GM12864 (cell line): ENCODE data around the gene SLC39A8.
"Not testable (repeated sequence)": the region's sequence is repeated elsewhere in the genome, so short reads cannot be mapped to it uniquely, and the experiment has no call there.

Source experiments
- DNase-seq: peaks from one replicate; pipeline ENCODE4 v3.0.0-alpha.2; 2011; ENCODE audit warnings: low read depth
- H3K4me3 ChIP-seq: 2 replicates; pipeline ENCODE4 v1.5.1; 2011; ENCODE audit warnings: mild to moderate bottlenecking, low read depth, low read length, control low read depth
- CTCF ChIP-seq: IDR thresholded peaks from 2 replicates; pipeline ENCODE4 v1.5.1; 2011; ENCODE audit warnings: low read depth, mild to moderate bottlenecking, moderate library complexity, low read length, control low read depth, inconsistent platforms; ENCODE audit errors: missing control alignments

SLC39A8 gene

DNA sequence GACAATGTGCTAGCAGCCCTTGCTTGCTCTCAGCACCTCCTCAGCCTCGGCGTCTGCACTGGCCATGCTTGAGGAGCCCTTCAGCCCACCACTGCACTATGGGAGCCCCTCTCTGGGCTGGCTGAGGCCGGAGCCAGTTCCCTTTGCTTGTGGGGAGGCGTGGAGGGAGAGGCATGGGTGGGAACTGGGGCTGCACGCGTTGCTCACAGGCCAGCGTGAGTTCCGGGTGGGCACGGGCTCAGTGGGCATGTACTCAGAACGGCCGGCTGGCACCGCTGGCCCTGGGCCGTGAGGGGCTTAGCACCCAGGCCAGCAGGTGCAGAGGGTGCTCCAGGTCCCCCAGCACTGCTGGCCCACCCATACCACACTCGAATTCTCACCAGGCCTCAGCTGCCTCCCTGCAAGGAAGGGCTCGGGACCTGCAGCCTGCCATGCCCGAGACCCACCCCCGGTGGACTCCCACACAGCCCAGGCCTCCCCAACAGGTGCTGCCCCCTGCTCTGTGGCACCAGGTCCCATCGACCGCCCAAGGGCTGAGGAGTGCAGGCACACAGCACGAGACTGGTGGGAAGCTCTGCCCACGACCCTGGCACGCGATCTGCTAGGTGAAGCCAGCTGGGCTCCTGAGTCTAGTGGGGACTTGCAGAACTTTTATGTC lies 100.3 kb downstream of the SLC39A8 start:
- TF ChIP-seq CTCF = no peak
- H3K4me3 ChIP-seq = no peak overlapping the region
- no peak for DNase-seq

- not testable (repeated sequence) for H3K4me3 ChIP-seq, DNase-seq
These were observed 102.0 kb downstream of the SLC39A8 start for GRCh38 chr4:102243296-102243695.

DNA sequence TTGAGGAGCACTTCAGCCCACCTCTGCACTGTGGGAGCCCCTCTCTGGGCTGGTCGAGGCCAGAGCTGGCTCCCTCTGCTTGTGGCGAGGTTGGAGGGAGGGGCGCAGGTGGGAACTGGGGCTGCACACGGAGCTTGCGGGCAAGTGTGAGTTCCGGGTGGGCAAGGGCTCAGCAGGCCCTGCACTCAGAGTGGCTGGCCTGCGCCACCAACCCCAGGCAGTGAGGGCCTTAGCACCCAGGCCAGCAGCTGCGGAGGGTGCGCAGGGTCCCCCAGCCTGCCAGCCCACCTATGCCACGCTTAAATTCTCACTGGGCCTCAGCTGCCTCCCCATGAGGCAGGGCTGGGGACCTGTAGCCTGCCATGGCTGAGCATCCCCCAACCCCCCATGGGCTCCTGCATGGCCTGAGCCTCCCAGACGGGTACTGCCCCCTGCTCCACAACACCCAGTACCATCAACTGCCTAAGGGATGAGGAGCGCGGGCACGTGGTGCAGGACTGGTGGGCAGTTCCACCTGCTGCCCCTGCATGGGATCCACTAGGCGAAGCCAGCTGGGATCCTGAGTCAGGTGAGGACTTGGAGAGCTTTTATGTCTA lies 110.9 kb downstream of the SLC39A8 start:
- no peak for TF ChIP-seq CTCF
- H3K4me3 ChIP-seq = no peak overlapping the region
- DNase-seq = no peak

GRCh38 chr4:102230194-102230593 lies 115.1 kb downstream of the SLC39A8 start:
- no peak for TF ChIP-seq CTCF
- no peak overlapping the region for H3K4me3 ChIP-seq
- DNase-seq = no peak

GRCh38 chr4:102227388-102227787 lies 117.9 kb downstream of the SLC39A8 start:
- no peak for DNase-seq
- no peak for TF ChIP-seq CTCF
- H3K4me3 ChIP-seq = no peak overlapping the region

GRCh38 chr4:102223461-102223860 lies 121.8 kb downstream of the SLC39A8 start:
- TF ChIP-seq CTCF = no peak
- no peak overlapping the region for H3K4me3 ChIP-seq
- no peak for DNase-seq

- no peak for TF ChIP-seq CTCF
- no peak overlapping the region for H3K4me3 ChIP-seq
- DNase-seq = no peak
These were observed 122.4 kb downstream of the SLC39A8 start for GRCh38 chr4:102222838-102223409.
